Subcutaneous abdominal adipose tissue (tissue), 5 donors: ENCODE results near the gene RECQL.
A peak's percentile ranks its signal among the peaks of the same experiment; 100 is the strongest.

Experiments used
- H3K27ac ChIP-seq: one replicate; pipeline ENCODE4 v1.7.0; 2013; ENCODE audit warnings: low read depth, mild to moderate bottlenecking, inconsistent platforms, low read length, moderate library complexity
- H3K27me3 ChIP-seq, 5 donors: one replicate each; pipeline ENCODE4 v1.7.0; 2013; ENCODE audit warnings: low read length in 5 of 5, inconsistent platforms in 1 of 5; ENCODE audit not compliant: control insufficient read depth in 5 of 5, insufficient read depth in 4 of 5
- H3K36me3 ChIP-seq, 5 donors: one replicate each; pipeline ENCODE4 v1.7.0; 2013; ENCODE audit warnings: low read length in 5 of 5; ENCODE audit not compliant: control insufficient read depth in 5 of 5, insufficient read depth in 5 of 5
- H3K4me1 ChIP-seq, 5 donors: one replicate each; pipeline ENCODE4 v1.7.0; 2013; ENCODE audit warnings: low read length in 5 of 5, mild to moderate bottlenecking in 3 of 5, moderate library complexity in 1 of 5; ENCODE audit not compliant: control insufficient read depth in 5 of 5, insufficient read depth in 5 of 5
- H3K4me3 ChIP-seq, 5 donors: one replicate each; pipeline ENCODE4 v1.7.0; 2013; ENCODE audit warnings: low read length in 5 of 5, low read depth in 1 of 5
- H3K9ac ChIP-seq, 5 donors: one replicate each; pipeline ENCODE4 v1.7.0; 2013; ENCODE audit warnings: low read length in 5 of 5, mild to moderate bottlenecking in 4 of 5, moderate library complexity in 3 of 5
- H3K9me3 ChIP-seq, 5 donors: one replicate each; pipeline ENCODE4 v1.7.0; 2013; ENCODE audit warnings: low read length in 5 of 5; ENCODE audit not compliant: control insufficient read depth in 5 of 5
- donor health status: healthy.
- donor health status: healthy.
- donor health status: healthy.
- donor health status: healthy.
- donor health status: healthy.

The RECQL gene

DNA sequence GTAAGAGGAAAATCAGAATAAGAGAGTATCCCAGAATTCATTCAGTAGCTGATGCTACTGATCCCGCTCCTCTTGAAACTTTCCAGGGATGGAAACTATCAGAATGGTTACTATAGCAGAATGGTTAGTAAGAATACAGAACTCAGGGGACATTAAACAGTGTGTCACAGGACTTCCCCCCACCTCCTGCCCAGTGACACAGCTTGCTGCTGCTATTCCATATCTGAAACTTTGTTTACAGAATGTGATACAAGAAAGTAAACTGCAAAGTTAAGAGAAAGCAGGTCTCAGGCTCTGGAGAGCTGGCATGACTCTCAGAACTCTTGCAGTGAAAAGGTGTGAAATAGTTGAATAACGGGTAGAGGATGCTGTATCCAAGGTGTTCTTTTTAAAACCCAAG, 28.0 kb upstream of the RECQL start:
- peaks cover 0 to 27% (median 20%) of the 10 kb centered on the region in 5 donors for H3K4me1 ChIP-seq
- H3K27ac ChIP-seq: peak overlapping the region; percentile 45
- peaks cover 0 to 4% (median 0%) of the 10 kb centered on the region in 5 donors for H3K36me3 ChIP-seq
- H3K9me3 ChIP-seq: no peaks in the 10 kb centered on the region
- H3K9ac ChIP-seq: no peak overlapping the region
- H3K27me3 ChIP-seq: peaks cover 0 to 4% (median 0%) of the 10 kb centered on the region in 5 donors
- no peak overlapping the region for H3K4me3 ChIP-seq

DNA sequence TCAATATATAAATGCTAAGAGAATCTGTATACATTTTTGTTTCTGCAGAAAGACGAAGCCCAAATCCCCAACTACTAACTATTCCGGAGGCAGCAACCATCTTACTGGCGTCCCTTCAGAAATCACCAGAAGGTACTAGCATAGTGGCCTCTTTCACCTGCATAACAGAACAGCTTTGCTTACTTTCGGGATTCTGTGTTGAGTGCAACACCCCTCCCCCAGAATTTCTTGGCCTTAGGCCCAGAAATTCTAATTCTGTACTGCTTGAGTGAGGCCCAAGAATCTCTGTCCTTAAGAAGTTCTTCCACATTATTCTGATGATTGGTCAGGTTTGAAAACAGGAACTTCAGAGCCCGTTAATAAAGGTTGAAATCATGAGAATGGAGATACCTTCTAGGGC, 27.5 kb upstream of the RECQL start:
- no peak overlapping the region for H3K4me3 ChIP-seq
- no peak overlapping the region for H3K9ac ChIP-seq
- peaks cover 0 to 2% (median 0%) of the 10 kb centered on the region in 5 donors for H3K9me3 ChIP-seq
- H3K27me3 ChIP-seq: peaks cover 0 to 4% (median 0%) of the 10 kb centered on the region in 5 donors
- peaks cover 0 to 27% (median 20%) of the 10 kb centered on the region in 5 donors for H3K4me1 ChIP-seq
- H3K27ac ChIP-seq: peak overlapping the region; percentile 45
- H3K36me3 ChIP-seq: peaks cover 0 to 4% (median 0%) of the 10 kb centered on the region in 5 donors

GRCh38 chr12:21527451-21528180, 26.2 kb upstream of the RECQL start:
- peak overlapping the region; percentile 56 to 79 (median 77) for H3K4me3 ChIP-seq
- peak overlapping the region in 4 of 5 donors; percentile 18 to 66 (median 20) for H3K9ac ChIP-seq
- H3K4me1 ChIP-seq: peaks cover 0 to 27% (median 20%) of the 10 kb centered on the region in 5 donors
- peaks cover 0 to 2% (median 0%) of the 10 kb centered on the region in 5 donors for H3K9me3 ChIP-seq
- peaks cover 0 to 4% (median 0%) of the 10 kb centered on the region in 5 donors for H3K36me3 ChIP-seq
- peak overlapping the region; percentile 45 for H3K27ac ChIP-seq
- peaks cover 0 to 4% (median 0%) of the 10 kb centered on the region in 5 donors for H3K27me3 ChIP-seq

DNA sequence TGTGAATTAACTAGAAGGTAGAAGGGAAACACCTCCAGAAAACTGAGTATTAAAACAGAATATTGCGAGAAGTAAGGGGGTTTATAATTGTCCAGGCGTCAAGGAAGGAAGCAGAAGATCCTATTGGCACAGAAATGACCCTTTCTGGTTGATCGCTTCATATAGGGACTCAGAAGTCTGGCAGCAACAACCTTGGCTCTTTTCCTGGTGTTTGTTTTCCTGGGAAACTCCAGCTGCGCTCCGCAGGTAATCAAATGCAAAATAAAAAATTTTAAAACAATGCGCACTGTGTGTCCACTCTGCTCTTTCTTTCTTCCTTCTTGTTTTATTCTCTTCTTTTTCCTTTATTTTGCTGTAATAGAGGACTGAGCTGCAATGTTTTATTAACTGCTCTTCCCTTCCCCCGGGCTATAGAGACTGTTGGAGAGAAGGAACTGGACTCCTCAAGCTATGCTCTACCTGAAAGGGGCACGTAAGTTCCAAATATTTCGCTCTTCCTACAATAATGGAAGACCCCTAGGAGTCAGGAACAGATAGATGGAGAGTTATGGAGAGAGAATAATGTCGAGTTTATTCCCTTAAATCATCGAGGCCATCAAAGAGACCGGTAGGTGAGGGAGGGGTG, 25.4 kb upstream of the RECQL start:
- Histone ChIP-seq H3K27ac (peak overlapping the region; percentile 45), H3K27me3 (peaks cover 0 to 4% (median 0%) of the 10 kb centered on the region in 5 donors), H3K9ac (peak overlapping the region in 2 of 5 donors; percentile 21 to 66), H3K4me3 (peak overlapping the region; percentile 42 to 79 (median 77)), H3K4me1 (peaks cover 0 to 27% (median 20%) of the 10 kb centered on the region in 5 donors), H3K36me3 (peaks cover 0 to 4% (median 0%) of the 10 kb centered on the region in 5 donors), H3K9me3 (peaks cover 0 to 2% (median 0%) of the 10 kb centered on the region in 5 donors)

- peaks cover 0 to 27% (median 20%) of the 10 kb centered on the region in 5 donors for H3K4me1 ChIP-seq
- H3K27me3 ChIP-seq: peaks cover 0 to 4% (median 0%) of the 10 kb centered on the region in 5 donors
- H3K9ac ChIP-seq: peak within 1 kb of the TSS in 1 of 5 donors; percentile 21
- peak within 1 kb of the TSS; percentile 45 for H3K27ac ChIP-seq
- peaks cover 0 to 4% (median 0%) of the 10 kb centered on the region in 5 donors for H3K36me3 ChIP-seq
- H3K4me3 ChIP-seq: peak within 1 kb of the TSS; percentile 42 to 79 (median 77)
- peaks cover 0 to 2% (median 0%) of the 10 kb centered on the region in 5 donors for H3K9me3 ChIP-seq
Observed at GRCh38 chr12:21526053-21526452, 24.6 kb upstream of the RECQL start, which contains the start of gene SPX. Gene SPX (plus strand): TSS chr12:21526296. CDS start chr12:21526473, 177 bp downstream.

DNA sequence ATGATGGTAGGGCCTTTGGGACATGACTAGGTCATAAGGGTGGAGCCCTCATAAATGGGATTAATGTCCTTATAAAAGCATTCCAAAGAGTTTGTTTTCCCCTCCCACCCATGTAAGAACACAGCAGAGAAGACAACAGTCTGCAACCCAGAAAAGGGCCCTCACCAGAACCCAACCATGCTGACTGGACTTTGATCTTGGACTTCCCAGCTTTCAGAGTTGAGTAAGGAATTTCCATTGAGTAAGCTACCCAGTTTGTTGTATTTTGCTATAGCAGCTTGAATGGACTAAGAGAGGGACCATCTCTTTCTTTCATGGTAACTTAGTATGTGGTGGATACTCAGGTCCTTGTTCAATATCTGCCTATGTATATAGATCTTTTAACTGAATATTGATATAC, 21.7 kb upstream of the RECQL start:
- Histone ChIP-seq H3K9ac (no peak overlapping the region), H3K36me3 (peaks cover 0 to 3% (median 0%) of the 10 kb centered on the region in 5 donors), H3K27ac (no peak overlapping the region), H3K27me3 (peaks cover 0 to 4% (median 0%) of the 10 kb centered on the region in 5 donors), H3K4me3 (no peak overlapping the region), H3K9me3 (peaks cover 0 to 2% (median 0%) of the 10 kb centered on the region in 5 donors), H3K4me1 (peaks cover 0 to 16% (median 14%) of the 10 kb centered on the region in 5 donors)

DNA sequence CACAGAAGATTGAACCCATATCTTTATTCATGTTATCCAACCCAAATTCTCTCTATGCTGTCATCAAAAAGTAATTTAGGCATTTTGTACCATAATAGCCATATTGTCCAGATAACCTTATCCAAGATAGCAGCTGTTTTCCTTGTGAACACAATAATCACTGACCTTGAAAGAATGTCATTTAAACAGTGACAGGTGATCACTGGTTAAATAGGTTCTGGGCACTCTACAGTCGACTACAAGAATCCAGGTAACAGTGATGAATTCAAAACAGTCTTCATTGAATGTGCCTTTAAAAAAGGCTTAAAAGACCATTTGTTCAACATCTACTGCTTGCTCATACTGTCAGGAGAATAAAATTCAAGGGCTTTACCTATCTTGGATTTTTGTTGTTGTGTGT, 20.1 kb upstream of the RECQL start:
- Histone ChIP-seq H3K27ac (no peak overlapping the region), H3K4me3 (no peak overlapping the region), H3K9me3 (peaks cover 0 to 2% (median 0%) of the 10 kb centered on the region in 5 donors), H3K4me1 (peaks cover 0 to under 1% (median 0%) of the 10 kb centered on the region in 5 donors), H3K36me3 (peaks cover 3 to 16% (median 7%) of the 10 kb centered on the region in 5 donors), H3K9ac (no peak overlapping the region), H3K27me3 (no peaks in the 10 kb centered on the region)

- Histone ChIP-seq H3K9ac (no peak overlapping the region), H3K4me1 (no peaks in the 10 kb centered on the region), H3K27ac (no peak overlapping the region), H3K4me3 (no peak overlapping the region), H3K9me3 (no peaks in the 10 kb centered on the region), H3K27me3 (no peaks in the 10 kb centered on the region), H3K36me3 (peaks cover 24 to 42% (median 31%) of the 10 kb centered on the region in 5 donors)
Observed at GRCh38 chr12:21518451-21518850, 17.0 kb upstream of the RECQL start.

DNA sequence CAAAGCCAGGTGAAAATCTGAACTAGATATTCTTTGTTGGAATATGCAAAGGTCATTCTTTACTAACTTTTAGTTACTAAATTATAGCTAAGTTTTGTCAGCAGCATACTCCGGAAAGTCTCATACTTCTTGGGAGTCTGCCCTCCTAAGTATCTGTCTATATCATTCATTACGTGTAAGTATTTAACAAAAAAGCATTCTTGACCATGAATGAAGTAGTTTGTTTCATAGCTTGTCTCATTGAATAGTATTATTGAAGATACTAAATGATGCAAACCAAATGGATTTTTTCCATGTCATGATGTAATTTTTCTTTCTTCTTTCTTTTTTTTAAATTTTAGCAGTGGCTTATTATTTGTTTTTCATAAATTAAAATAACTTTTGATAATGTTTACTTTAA, 14.8 kb upstream of the RECQL start:
- H3K4me1 ChIP-seq: no peaks in the 10 kb centered on the region
- no peak overlapping the region for H3K4me3 ChIP-seq
- H3K9ac ChIP-seq: no peak overlapping the region
- H3K27ac ChIP-seq: no peak overlapping the region
- no peaks in the 10 kb centered on the region for H3K27me3 ChIP-seq
- H3K9me3 ChIP-seq: no peaks in the 10 kb centered on the region
- H3K36me3 ChIP-seq: peaks cover 31 to 52% (median 45%) of the 10 kb centered on the region in 5 donors

- H3K9me3 ChIP-seq: no peaks in the 10 kb centered on the region
- H3K36me3 ChIP-seq: peaks cover 24 to 42% (median 35%) of the 10 kb centered on the region in 5 donors
- H3K27ac ChIP-seq: no peak overlapping the region
- H3K9ac ChIP-seq: no peak overlapping the region
- H3K4me1 ChIP-seq: peaks cover 0 to 8% (median 6%) of the 10 kb centered on the region in 5 donors
- H3K27me3 ChIP-seq: no peaks in the 10 kb centered on the region
- H3K4me3 ChIP-seq: no peak overlapping the region
Observed at GRCh38 chr12:21509768-21510167, 8.3 kb upstream of the RECQL start.
